ENCODE measurements around the gene SPTB.
A peak's percentile ranks its signal among the peaks of the same experiment; 100 is the strongest.

The SPTB gene

DNA sequence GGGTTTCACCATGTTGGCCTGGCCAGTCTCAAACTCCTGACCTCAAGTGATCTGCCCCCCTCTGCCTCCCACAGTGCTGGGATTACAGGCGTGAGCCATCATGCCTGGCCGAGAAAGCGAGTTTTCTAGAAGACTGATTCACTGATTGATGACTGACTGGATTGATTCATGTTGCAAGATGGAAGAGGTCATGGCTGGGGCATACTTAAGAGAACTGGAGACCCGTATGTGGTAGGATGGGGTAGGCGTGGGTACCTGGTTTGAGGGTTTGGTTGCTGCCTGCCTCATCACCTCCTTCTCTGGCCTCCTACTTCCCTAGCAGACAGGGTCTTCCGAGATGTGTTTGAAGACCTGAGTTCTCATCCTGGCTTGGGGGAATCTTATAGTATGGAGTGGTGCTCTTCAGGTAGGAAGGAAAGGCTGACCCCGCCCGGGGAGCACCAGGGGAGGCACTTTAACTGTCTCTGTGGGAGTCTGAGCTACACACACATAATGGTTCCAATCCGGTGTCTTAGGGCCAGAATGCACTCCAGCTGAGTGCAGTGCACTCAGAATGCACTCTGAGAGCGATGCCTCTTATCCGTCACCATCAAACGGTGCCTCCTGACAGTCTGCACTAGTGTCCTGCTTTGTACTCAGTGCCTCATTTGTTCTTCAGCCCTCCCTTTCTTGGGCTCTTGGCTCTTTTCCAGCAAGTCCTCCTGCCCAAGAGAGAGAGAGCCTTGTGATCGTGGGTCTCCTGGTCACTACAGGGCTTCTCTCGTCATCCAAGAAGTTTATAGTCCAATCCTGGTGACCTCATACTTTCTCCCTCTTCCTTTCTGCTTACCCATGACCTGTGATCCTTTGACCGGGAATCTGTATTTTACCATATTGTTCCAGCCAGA lies 155.8 kb downstream of the SPTB start:
- peak; percentile 91 for DNase-seq

DNA sequence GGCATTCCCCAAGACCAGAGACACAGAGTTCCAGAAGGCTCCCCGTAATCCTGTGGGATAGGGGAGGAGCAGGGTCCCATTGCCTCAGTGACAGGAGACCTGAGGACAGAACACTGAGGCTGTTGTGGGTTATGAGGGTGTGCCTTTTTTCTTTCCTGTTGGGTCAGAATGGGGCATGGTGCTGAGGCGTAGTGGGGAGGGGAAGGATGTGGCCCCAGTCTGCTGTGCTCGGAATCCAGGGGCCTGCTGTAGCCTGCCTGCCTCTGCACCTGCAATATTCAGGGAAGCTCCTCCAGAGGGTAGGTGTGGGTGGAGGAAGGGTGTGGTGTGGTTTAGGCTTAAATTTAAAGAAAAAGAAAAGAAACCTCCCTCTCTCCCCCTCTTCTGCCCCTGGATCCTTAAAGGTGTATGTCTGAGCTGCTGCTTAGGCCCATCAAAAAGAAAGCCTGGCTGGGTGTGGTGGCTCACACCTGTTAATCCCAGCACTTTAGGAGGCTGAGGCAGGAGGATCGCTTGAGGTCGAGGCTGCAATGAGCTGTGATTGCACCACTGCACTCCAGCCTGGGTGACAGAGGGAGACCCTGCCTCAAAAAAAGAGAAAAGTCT lies 156.8 kb downstream of the SPTB start:
- no peak for DNase-seq

DNA sequence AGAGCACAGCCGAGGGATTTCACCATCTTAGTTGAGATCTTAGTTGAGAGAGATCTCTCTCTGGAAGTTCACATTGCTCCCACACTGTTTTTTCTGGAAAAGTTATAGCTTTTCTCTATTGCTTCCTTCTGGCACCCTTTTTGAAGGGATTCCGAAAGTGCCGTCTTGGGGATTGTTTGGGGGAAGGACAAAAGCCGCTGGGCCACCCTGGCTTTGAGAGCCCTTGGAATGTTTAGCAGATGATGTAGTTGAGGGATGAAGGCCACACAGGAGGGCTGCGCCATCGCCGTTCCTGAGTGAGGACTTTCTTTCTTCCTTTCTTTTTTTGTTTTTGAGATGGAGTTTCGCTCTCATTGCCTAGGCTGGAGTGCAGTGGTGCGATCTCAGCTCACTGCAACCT lies 157.8 kb downstream of the SPTB start:
- no peak for DNase-seq

DNA sequence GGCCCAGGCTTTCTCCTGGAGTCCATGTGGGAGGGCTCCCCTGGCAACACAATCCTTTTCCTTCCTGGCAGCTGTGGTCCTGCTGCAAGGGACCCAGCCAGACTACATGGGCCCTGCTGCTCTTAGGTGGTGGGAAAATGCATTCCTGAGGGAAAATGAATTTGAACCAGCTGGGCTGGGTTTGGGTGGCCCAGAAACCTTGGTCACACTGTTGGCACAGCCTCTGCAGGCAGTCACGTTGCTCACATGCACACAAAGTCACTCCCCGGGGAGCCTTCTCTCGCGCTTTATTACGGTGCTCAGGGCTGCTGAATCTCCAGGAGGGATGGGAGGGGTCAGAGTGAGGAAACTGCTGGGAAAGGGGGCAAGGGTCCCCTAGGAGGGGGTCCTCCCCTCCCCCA lies 158.3 kb downstream of the SPTB start:
- no peak for DNase-seq

DNA sequence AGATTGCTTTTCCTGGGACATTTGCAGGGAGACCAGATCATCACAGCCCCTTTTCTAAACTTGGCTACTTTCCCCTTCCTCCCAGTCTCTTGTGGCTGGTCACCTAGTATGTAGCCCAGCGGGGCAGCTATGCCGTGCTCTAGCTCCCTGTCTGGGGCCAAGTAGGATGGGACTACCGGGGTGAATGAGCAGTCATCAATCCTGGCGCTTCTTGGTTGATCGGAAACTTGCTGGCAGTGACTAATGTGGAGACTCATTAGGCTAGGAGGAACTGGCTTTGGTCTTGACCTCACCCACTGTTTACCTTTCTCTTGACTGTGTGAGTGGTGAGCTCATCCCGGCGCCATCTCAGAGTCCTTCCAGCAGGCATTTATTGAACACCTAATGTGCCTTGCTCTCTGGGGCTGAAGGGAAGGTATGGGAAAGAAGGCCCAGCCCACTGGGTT lies 159.6 kb downstream of the SPTB start:
- DNase-seq, result no peak

- no peak for DNase-seq
Observed at GRCh38 chr14:64719601-64720000, 160.1 kb downstream of the SPTB start.

GRCh38 chr14:64718762-64719161 lies 160.9 kb downstream of the SPTB start:
- no peak for DNase-seq

- peak; percentile 88 for DNase-seq
Observed at GRCh38 chr14:64717870-64718269, 161.8 kb downstream of the SPTB start.

DNA sequence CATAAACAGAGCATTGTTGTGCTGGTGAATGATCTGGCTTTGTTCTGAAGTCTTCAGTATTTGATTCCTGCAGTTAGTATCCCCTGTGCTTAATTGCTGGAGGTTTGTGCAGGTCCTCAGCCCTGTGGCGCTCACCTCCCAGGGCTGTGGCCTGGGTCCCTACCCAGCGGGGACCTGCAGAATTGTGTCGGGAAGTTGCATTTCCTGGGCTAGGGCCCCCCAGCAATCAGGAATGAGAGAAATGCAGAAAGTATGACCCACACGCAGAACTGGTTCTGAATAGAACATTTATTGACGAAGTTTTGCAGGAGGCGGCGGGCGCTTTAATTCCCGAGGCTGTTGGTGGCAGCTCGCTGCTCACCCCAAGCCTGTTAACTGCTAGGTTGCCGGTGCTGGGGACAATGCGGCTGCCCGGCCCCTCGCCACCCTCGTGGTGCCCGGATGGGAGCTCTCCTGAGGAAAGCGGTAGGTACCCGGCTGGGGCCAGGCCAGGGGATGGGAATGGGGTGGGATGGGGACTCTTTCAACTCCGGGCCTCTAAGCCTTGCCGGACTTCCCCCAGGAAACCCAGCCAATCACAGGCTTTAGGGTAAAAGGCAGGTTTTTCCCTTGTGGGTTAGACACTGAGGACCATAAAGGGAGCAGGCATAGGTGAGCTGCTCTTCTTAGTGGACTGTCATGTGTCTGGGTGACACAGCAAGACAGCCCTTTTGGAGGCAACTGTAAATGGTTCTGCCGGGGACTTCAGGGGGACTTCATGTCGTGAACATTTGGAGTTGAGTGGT lies 163.9 kb downstream of the SPTB start:
- DNase-seq, result no peak

DNA sequence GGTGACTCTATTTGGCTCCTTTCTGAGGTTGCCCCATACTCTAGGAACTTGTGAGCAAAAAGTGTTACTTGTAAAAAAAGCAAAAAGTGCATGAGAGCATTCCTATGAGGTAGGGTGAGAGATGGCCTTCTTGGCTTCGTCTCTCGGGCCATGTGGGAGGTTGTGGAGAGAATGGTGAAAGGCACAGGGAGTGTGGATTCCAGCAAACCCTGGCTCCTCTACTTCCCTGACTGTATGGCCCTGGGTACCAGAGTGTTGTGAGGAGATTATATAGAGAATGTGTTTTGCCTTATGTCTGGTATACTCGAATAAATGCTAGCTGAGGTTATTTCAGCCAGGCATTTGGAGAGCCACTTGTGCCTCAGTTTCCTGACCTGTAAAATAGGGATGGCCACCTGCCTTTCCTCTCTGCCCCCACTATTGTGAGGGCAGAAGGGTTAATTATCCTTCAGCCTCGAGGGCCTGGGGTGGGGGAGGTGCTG lies 164.5 kb downstream of the SPTB start:
- DNase-seq, result no peak

DNA sequence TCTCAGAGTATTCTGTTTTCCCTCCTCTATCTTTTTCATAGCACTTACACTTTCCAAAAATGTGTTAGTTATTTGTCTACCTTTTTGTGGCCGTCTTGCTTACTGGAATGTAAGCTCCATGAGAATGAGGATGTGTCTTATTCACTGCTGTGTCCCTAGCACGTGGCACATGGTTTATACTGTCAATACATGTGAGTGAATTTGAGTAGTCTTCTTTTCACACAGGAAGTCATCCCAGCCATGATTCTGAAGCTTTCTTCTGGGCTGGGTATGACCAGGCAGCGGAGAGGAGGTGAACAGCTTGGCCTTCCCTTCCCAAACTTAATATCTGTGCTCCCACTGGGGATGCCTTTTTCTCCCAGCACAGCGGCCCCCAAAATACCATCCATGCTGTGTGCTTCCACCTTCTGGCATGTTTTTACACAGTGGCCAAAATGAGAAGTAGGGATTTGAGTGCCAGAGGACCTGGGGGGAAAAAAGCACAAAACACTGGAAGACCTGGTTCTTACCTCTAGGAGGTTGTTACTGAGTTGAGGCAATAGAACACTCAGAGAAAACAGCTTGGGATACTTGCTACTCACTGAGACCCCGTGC lies 165.2 kb downstream of the SPTB start:
- DNase-seq, result no peak

- no peak for DNase-seq
Observed at GRCh38 chr14:64713677-64714076, 166.0 kb downstream of the SPTB start.

DNA sequence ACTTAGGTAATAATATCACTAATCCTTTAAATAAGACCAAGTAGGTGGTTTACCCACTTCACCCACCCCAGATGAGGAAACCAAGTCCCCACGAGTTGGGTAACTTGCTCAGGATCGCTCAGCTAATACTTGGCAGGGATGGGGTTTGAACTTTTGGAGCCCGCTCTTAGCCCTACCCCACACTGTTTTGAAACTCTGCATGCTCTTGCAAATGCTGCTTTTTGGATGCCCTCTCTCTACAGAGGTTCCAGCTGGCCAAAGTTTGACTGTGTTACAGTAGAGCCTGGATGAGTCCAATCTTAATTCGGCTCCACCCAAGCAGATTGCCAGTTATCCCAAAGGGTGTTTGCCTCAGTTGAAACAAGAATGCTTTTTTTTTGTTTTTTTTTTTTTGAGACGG lies 168.7 kb downstream of the SPTB start:
- DNase-seq, result no peak

- no peak for DNase-seq
Observed at GRCh38 chr14:64709126-64709525, 170.6 kb downstream of the SPTB start.

DNA sequence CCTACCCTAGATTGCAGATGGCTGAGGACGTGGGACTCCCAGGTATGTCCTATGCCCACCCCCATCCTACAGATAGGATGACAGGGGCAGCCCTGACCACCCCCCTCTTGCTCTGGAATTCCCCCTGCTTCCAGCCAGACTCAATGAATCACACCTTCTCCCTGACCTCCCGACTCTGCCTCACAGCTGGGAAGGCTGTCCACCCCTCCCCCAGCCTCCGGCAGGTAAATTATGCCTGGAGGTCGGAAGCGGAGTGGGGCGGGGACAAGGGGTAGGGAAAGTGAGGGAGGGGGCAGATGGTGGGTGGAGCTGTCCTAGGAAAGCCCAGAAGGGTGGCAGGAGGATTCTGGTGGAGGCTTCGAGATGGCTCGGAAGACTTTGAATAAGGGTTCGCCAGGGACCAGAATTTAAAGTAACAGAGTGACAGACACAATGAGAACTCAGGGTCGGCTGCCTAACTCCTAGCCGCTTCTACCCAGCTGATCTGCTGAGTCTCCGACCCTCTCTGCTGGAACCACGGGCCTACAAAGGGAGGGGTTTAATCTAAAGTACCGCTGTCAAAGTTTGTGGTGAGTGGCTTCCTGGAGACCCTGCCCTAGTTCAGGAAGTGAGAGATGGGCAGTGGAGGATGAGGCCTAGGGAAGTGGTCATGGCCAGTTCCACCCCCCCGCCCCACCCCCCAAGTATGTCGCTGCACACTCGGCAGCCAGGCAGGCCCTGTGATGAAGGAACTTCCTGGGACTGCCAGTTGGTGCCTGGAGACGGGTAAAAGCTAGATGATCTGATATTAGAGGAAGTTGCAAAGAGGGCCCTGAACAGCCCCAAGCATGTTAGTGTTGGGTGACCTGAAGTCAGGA lies 171.3 kb downstream of the SPTB start:
- no peak for DNase-seq

- no peak for DNase-seq
Observed at GRCh38 chr14:64707661-64708060, 172.0 kb downstream of the SPTB start.

DNA sequence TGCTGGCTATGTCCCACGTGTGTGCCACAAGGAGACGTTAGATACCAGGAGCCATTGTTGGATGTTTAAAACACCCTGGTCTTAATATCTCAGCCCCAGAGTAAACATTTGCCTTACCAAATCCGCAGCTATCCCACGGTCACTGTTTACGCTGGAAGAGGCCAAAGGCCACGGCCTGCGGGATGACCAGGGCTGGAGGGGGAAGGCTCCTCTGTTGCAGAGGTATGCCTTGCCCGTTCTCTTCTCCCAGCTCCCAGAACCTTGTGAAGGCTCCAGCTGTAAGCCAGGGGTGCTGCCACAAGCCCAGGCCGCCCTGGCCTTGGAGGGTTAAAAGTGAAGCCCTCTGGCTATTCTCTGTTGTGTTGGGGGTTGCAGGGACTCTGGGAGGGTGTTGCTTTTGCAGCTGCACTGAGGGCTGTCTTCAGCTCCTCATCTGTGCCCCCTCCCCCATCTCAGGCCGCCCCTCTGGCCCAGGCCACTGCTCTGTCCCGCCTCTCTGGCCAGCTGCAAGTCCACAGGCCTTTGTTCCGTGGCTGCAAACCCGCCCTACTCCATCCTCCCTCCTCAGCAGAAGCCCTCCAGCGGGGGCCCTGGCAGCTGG lies 173.0 kb downstream of the SPTB start:
- DNase-seq, result no peak

GRCh38 chr14:64706119-64706592 lies 173.6 kb downstream of the SPTB start:
- no peak for DNase-seq

DNA sequence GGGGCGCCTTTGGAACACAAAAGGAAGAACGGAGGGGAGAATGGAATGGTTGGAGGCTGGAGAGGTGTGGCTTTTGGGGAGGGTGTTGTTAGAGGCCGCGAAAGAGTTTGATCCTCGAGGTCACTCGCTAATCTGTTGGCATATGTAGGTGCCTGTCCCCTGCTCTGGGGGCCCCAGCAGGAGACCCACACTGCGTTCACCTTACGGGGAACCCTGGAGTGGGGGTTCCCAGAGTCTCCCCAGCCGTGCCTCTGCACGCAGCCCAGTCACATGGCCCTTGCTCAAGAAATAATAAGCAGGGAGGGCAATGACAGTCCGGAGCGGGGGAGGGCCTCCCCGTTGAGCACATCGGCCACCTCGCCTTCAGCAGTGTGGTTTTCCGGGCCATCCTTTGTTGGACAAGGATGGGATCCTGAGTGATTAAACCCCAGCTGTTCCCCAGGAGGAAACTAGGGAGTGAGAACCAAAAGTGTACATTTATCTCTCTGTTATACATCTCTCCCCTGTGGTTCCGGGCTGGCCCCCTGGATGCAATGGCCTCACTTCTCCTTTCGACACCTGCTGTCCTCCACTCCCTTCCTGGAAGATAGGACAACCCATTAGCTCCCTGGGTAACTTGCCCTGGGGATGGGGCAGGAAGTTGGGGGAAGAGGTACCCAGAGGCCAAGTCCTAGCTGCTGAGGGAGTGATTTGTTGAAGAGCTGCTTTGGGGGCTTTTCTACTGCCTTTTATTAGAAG lies 174.2 kb downstream of the SPTB start:
- peak; percentile 57 for DNase-seq

DNA sequence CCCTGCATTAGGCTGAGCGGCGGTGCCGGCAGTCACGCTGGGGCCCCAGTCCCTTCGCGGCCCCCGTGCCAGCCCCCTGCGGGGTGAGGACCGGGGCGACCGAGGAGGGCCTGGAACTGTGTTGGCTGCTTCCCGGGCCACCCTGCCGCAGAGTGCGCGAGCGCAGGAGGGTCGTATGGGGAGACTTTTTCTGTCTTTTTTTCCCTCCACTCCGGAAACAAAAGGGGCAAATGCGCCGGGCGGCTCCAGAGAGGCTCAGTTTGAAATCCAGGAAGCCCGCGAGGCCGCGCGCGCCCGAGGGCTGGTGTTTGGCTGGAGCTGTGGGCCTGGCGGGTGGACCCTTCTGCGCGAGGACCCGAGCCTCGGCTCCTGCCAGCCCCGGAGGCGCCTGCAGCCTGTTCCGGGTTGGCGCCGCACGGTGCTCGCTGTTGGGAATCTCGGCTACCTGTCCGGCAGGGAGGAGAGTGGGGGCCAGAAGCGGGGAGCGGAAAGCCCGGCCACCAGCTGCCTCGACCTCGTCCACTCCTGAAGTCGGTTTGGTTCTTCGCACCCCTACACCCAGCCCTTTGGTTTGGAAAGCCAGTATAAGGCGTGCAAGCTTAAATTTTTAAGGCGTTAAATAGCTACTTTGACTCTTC lies 174.8 kb downstream of the SPTB start:
- DNase-seq, result peak; percentile 80

All from DMS79 treated with DMSO at 0.1 percent for 48 hours (cell line).